ENCODE data around the gene EFR3B. TPM values are rescaled to one million over a fixed set of nuclear protein-coding genes. Genes with fewer than 3 reads are reported as not detected.

EFR3B gene
- polyA plus RNA-seq, 1 experiment = 0.11 TPM

DNA sequence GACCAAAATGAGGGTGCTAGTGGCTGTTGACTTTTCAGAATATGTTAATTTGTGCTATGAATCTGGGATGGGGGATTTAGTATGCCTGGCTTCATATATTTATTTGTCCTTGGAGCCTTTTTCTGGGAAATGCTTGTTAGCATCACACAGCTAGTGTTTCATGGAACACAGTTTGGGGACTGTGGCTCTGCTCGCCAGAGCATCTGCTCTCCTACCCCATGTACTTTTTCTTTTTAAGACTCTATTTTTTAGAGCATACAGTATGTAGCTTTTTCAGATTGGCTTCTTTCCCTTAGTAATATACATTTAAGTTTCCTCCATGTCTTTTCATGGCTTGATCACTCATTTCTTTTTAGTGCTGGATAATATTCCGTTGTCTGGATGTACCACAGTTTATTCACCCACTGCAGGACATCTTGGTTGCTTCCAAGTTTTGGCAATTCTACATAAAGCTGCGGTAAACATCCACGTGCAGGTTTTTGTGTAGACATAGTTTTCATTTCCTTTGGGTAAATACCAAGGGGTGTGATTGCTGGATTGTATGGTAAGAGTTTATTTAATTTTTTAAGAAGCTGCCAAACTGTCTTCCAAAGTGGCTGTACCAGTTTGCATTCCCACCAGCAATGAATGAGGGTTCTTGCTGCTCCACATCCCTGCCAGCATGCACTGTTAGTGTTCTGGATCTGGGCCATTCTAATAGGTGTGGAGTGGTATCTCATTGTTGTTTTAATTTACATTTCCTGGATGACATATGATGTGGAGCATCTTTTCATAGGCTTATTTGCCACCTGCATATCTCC is 44.1 kb downstream of the EFR3B start:
- TF ChIP-seq, protein P1, sequence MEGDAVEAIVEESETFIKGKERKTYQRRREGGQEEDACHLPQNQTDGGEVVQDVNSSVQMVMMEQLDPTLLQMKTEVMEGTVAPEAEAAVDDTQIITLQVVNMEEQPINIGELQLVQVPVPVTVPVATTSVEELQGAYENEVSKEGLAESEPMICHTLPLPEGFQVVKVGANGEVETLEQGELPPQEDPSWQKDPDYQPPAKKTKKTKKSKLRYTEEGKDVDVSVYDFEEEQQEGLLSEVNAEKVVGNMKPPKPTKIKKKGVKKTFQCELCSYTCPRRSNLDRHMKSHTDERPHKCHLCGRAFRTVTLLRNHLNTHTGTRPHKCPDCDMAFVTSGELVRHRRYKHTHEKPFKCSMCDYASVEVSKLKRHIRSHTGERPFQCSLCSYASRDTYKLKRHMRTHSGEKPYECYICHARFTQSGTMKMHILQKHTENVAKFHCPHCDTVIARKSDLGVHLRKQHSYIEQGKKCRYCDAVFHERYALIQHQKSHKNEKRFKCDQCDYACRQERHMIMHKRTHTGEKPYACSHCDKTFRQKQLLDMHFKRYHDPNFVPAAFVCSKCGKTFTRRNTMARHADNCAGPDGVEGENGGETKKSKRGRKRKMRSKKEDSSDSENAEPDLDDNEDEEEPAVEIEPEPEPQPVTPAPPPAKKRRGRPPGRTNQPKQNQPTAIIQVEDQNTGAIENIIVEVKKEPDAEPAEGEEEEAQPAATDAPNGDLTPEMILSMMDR (IDR thresholded peaks at IDR 0.05; ENCODE audit: insufficient read depth, low read depth, low read length) = no peak
- H3K4me3 ChIP-seq (ENCODE audit: low read depth, low read length) = no peak overlapping the region
- no peaks in the 10 kb centered on the region for H3K36me3 ChIP-seq (ENCODE audit: control insufficient read depth, insufficient read depth, low read length)
- DNase-seq (ENCODE audit: low read depth) = no peak
- peaks cover 13% of the 10 kb centered on the region for H3K27me3 ChIP-seq (ENCODE audit: control insufficient read depth, insufficient read depth, low read length)
- ChIA-PET CTCF (no interaction called here), POLR2A (no interaction called here)

DNA sequence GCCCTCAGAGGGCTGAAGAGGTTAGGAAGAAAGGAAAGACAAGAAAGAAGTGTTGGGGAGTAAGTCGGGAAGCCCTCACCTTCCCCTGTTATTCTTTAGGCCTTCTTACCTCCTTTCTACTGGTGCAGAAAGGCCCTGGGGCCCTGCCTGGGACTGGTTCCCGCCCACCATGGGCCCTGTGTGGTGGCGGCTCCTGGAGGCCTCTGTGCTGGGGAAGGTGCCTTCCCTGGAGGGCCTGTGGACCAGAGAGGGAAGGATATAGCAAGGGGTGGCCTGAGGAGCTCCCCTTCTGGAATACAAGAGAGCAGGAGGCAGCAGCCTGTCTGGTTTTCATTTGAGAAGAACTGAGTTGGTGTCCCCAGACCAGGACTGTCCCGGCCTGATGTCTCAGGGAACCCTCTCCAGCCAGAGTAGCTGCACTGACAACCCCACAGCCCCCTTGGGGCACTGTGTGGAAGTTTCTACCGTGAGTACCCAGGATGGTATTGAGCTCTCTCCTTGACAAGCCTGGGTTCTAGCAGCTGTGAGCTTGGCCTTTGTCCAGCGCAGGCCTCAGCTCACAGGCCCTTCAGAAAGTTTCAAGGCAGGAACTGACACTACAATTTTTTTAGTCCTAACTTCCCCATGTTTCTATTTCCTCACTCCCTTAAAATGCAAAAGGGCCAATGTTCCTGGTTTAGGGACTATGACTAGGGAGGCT is 47.1 kb downstream of the EFR3B start:
- Histone ChIP-seq H3K36me3 (ENCODE audit: control insufficient read depth, insufficient read depth, low read length) (no peaks in the 10 kb centered on the region), H3K27me3 (ENCODE audit: control insufficient read depth, insufficient read depth, low read length) (peaks cover 2% of the 10 kb centered on the region), H3K4me3 (ENCODE audit: low read depth, low read length) (no peak overlapping the region)
- no peak for DNase-seq (ENCODE audit: low read depth)
- POLR2A ChIA-PET = no interaction called here
- TF ChIP-seq, protein P1 (IDR thresholded peaks at IDR 0.05; ENCODE audit: insufficient read depth, low read depth, low read length) = no peak
- CTCF ChIA-PET = no interaction called here

DNA sequence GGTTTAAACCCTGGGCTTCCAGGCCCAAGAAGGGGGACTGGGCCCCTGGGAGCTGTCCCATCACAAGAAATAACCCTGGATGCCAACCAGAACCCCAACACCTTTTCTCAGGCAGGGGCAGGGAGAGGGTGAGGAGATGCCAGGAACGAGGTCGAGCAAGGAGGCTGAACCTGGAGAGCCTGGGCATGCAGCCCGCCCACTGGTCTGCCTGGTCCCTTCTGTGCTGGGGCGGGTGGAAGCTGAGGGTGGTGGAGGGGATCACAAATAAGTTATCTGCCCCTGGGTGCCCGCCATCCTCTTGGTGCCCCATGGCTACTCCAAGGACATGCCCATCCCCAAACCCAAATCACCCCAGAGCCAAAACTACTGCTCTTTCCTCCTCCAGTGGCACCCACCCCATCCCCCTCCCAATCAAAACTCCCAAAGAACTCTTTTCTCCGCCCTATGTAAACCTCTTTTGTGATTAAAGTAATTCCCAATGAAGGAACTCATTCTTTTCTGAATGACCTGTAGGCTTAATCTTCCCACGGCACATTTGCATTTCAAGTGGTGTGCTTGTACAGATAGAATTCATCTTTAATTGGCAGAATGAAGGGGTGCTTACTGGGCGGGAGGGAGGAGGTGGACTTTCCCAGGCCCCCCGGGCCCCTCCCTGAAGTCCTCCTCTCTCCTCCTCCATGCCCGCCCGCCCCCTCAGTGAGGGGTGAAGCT is 47.9 kb downstream of the EFR3B start:
- CTCF ChIA-PET = no interaction called here
- TF ChIP-seq, protein P1 (IDR thresholded peaks at IDR 0.05; ENCODE audit: insufficient read depth, low read depth, low read length) = no peak
- DNase-seq (ENCODE audit: low read depth) = no peak
- Histone ChIP-seq H3K27me3 (ENCODE audit: control insufficient read depth, insufficient read depth, low read length) (peaks cover 2% of the 10 kb centered on the region), H3K4me3 (ENCODE audit: low read depth, low read length) (no peak overlapping the region), H3K36me3 (ENCODE audit: control insufficient read depth, insufficient read depth, low read length) (no peaks in the 10 kb centered on the region)
- POLR2A ChIA-PET = no interaction called here

DNA sequence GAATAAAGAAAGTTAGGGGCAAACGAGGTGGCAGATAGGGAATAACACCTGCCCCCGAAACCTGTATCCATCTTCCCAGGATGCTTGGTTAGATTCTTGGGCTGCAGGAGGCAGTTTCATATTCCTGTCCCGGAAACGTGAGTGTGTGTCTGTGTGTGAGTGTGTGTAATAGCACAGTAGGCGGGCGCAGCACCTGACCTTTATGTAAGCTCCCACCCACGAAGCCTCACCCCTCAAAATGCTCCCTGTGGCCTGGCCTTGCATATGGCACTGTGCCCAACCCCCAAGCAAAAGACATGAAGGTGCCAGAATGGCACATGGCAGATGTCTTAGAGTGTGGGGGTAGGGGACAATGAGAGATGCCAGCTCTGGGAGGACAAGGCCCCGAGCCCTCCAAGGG is 48.9 kb downstream of the EFR3B start:
- Histone ChIP-seq H3K36me3 (ENCODE audit: control insufficient read depth, insufficient read depth, low read length) (no peaks in the 10 kb centered on the region), H3K4me3 (ENCODE audit: low read depth, low read length) (no peak overlapping the region), H3K27me3 (ENCODE audit: control insufficient read depth, insufficient read depth, low read length) (no peaks in the 10 kb centered on the region; the same call in 1 of the 2 replicates)
- TF ChIP-seq, protein P1 (IDR thresholded peaks at IDR 0.05; ENCODE audit: insufficient read depth, low read depth, low read length) = no peak
- ChIA-PET POLR2A (no interaction called here), CTCF (interaction anchor here (0.6 kb wide), 1 partner anchor 11 kb away, joined by 3 read pairs; no protein-coding TSS in a partner anchor)
- DNase-seq (ENCODE audit: low read depth) = no peak

GRCh38 chr2:25091265-25091664 is 49.4 kb downstream of the EFR3B start:
- TF ChIP-seq, protein P1 (IDR thresholded peaks at IDR 0.05; ENCODE audit: insufficient read depth, low read depth, low read length) = no peak
- Histone ChIP-seq H3K36me3 (ENCODE audit: control insufficient read depth, insufficient read depth, low read length) (no peaks in the 10 kb centered on the region), H3K4me3 (ENCODE audit: low read depth, low read length) (no peak overlapping the region), H3K27me3 (ENCODE audit: control insufficient read depth, insufficient read depth, low read length) (no peaks in the 10 kb centered on the region; the same call in 1 of the 2 replicates)
- ChIA-PET POLR2A (no interaction called here), CTCF (interaction anchor here (0.6 kb wide), 1 partner anchor 10 kb away, joined by 3 read pairs; no protein-coding TSS in a partner anchor)
- DNase-seq (ENCODE audit: low read depth) = no peak

Data from BJ (cell line).